ENCODE data around the gene RAB11FIP4.

DNA sequence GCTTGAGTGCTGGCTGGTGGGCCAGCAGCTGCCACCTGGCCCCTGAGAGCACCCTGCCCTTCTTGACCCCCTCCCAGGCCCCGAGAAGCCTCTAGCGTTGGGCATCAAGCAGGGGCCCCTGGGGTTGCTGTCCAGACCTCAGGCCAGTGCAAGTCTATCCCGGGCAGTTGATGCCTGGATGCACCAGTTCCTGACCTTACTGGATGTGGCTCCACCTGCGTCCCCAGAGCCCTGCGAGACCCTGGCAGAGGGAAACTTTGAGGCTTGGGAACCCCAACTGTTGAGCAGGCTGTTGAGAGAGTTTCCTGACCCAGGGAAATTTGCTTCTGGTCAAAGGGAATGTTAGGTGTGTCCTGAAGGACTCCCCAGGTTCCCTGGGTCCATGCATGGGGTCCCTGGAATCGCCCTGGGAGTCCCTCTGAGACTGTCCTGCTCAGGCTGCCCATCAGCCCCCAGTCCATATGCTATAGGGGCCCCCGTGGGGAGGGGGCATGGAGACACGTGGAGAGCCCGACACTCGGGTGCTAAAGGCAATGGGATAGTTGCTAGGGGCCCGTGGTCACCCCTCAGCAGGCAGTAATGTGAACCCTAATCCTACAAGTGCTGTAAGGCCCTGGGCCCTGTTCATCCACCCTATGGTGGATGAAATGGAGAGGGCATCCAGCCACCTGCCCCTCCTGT, 46.4 kb downstream of the RAB11FIP4 start:
- TF ChIP-seq, protein P1, sequence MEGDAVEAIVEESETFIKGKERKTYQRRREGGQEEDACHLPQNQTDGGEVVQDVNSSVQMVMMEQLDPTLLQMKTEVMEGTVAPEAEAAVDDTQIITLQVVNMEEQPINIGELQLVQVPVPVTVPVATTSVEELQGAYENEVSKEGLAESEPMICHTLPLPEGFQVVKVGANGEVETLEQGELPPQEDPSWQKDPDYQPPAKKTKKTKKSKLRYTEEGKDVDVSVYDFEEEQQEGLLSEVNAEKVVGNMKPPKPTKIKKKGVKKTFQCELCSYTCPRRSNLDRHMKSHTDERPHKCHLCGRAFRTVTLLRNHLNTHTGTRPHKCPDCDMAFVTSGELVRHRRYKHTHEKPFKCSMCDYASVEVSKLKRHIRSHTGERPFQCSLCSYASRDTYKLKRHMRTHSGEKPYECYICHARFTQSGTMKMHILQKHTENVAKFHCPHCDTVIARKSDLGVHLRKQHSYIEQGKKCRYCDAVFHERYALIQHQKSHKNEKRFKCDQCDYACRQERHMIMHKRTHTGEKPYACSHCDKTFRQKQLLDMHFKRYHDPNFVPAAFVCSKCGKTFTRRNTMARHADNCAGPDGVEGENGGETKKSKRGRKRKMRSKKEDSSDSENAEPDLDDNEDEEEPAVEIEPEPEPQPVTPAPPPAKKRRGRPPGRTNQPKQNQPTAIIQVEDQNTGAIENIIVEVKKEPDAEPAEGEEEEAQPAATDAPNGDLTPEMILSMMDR (IDR thresholded peaks at IDR 0.05): no peak
- no peak for TF ChIP-seq EP300 (IDR thresholded peaks at IDR 0.05)

All from stomach (tissue), 4 donors.